H1 (cell line): ENCODE measurements around the gene S100A13. TPM values are rescaled to one million over a fixed set of nuclear protein-coding genes. Genes with fewer than 3 reads are reported as not detected.
A peak's percentile ranks its signal among the peaks of the same experiment; 100 is the strongest.

Experiments used
- CTCF ChIA-PET: fragments of 300-600 bp; sonication (Branson Sonifier 250); formaldehyde crosslinking; loops from one replicate; lab custom pipeline; 2021; ENCODE audit not compliant: partially characterized antibody; lab: Charles Lee
- POLR2A ChIA-PET: fragments of 300-600 bp; sonication (Branson Sonifier 250); formaldehyde crosslinking; loops from one replicate; lab custom pipeline; 2021; ENCODE audit warnings: inconsistent platforms; ENCODE audit not compliant: partially characterized antibody; lab: Charles Lee
- DNase-seq, 2 experiments: peaks; one replicate each; pipeline versions ENCODE4 v3.0.0 to v3.0.0-alpha.2; 2010 to 2022; ENCODE audit warnings: low spot score in 2 of 2, low read depth in 1 of 2, mixed read lengths in 1 of 2
- FAIRE-seq: peaks from 2 replicates; lab custom pipeline; 2011; peaks lifted over from hg19 to GRCh38; lab: Jason Lieb, UNC
- H2AFZ ChIP-seq: 2 replicates; pipeline ENCODE4 v1.8.1; 2012; ENCODE audit warnings: low read length, inconsistent platforms
- H2AK5ac ChIP-seq: 2 replicates; pipeline ENCODE4 v1.6.1; 2013; ENCODE audit warnings: low read depth, low read length
- H2BK120ac ChIP-seq: replicated peaks from 2 replicates; pipeline ENCODE3; 2013; ENCODE audit warnings: low read depth, low read length, inconsistent platforms
- H2BK12ac ChIP-seq: 2 replicates; pipeline ENCODE4 v1.6.1; 2013; ENCODE audit warnings: low read depth, low read length
- H2BK15ac ChIP-seq: 2 replicates; pipeline ENCODE4 v1.6.1; 2013; ENCODE audit warnings: low read length
- H2BK20ac ChIP-seq: 2 replicates; pipeline ENCODE4 v1.6.1; 2013; ENCODE audit warnings: low read length
- H2BK5ac ChIP-seq: 2 replicates; pipeline ENCODE4 v1.6.1; 2013; ENCODE audit warnings: low read depth, low read length
- H3K14ac ChIP-seq: 2 replicates; pipeline ENCODE4 v1.6.1; 2013; ENCODE audit warnings: inconsistent platforms; ENCODE audit not compliant: insufficient read length
- H3K18ac ChIP-seq: 2 replicates; pipeline ENCODE4 v1.6.1; 2013; ENCODE audit warnings: low read length; ENCODE audit errors: extremely low read depth
- H3K23ac ChIP-seq: 2 replicates; pipeline ENCODE4 v1.6.1; 2013; ENCODE audit warnings: inconsistent platforms; ENCODE audit not compliant: insufficient read length
- H3K23me2 ChIP-seq: 2 replicates; pipeline ENCODE4 v1.6.1; 2013; ENCODE audit warnings: low read depth, low read length
- H3K27ac ChIP-seq: 2 replicates; pipeline ENCODE4 v1.6.1; 2011; ENCODE audit warnings: low read depth, low read length, inconsistent platforms
- H3K27me3 ChIP-seq, 4 experiments: replicated peaks in 1 of 4; 1 replicate in 1 of 4; 2 replicates in 3 of 4; pipeline versions ENCODE4 v1.6.1 to v1.8.1; 2011 to 2013; ENCODE audit warnings: low read length in 3 of 4, mild to moderate bottlenecking in 3 of 4, inconsistent platforms in 2 of 4, mixed read lengths in 2 of 4, moderate library complexity in 1 of 4; ENCODE audit not compliant: control insufficient read depth in 3 of 4, insufficient read depth in 3 of 4; ENCODE audit errors: extremely low read depth in 1 of 4
- H3K36me3 ChIP-seq, 4 experiments: 2 replicates each; pipeline versions ENCODE4 v1.6.1 to v1.8.1; 2011 to 2013; ENCODE audit warnings: mild to moderate bottlenecking in 4 of 4, low read length in 3 of 4, moderate library complexity in 2 of 4, control low read depth in 1 of 4, inconsistent platforms in 1 of 4; ENCODE audit not compliant: insufficient read depth in 4 of 4, control insufficient read depth in 2 of 4
- H3K4ac ChIP-seq: replicated peaks from 2 replicates; pipeline ENCODE3; 2013; ENCODE audit warnings: low read length, low read depth, mixed read lengths, inconsistent platforms; ENCODE audit not compliant: insufficient read length
- H3K4me1 ChIP-seq, 4 experiments: replicated peaks in 1 of 4; 1 replicate in 1 of 4; 2 replicates in 3 of 4; pipeline versions ENCODE4 v1.6.1 to v1.8.1; 2011 to 2013; ENCODE audit warnings: low read length in 3 of 4, inconsistent platforms in 2 of 4, mixed read lengths in 1 of 4; ENCODE audit not compliant: insufficient read depth in 4 of 4, control insufficient read depth in 3 of 4
- H3K4me2 ChIP-seq, 2 experiments: 2 replicates each; pipeline versions ENCODE4 v1.6.1 to v1.8.1; 2011 to 2013; ENCODE audit warnings: low read depth in 2 of 2, low read length in 2 of 2, control low read depth in 1 of 2, inconsistent platforms in 1 of 2, mild to moderate bottlenecking in 1 of 2; ENCODE audit not compliant: insufficient read depth in 1 of 2
- H3K4me3 ChIP-seq, 4 experiments: fragments of 200-600, 300-600 bp in 1 of 4; sonication (generic), shearing (Covaris generic), sonication (Bioruptor Twin) in 1 of 4; 2 replicates each; pipeline versions ENCODE4 v1.5.1 to v1.8.1; 2011 to 2016; ENCODE audit warnings: low read length in 4 of 4, low read depth in 3 of 4, control low read depth in 2 of 4, inconsistent platforms in 2 of 4, mild to moderate bottlenecking in 2 of 4, mixed read lengths in 1 of 4, moderate library complexity in 1 of 4; ENCODE audit not compliant: insufficient read depth in 2 of 4; ENCODE audit errors: extremely low read depth in 1 of 4
- H3K56ac ChIP-seq: replicated peaks from 2 replicates; pipeline ENCODE3; 2013; ENCODE audit warnings: low read depth, mild to moderate bottlenecking, mixed read lengths, low read length, inconsistent platforms; ENCODE audit not compliant: insufficient read length
- H3K79me1 ChIP-seq: 2 replicates; pipeline ENCODE4 v1.6.1; 2013; ENCODE audit warnings: low read depth, low read length, control low read depth
- H3K79me2 ChIP-seq, 2 experiments: 2 replicates each; pipeline versions ENCODE4 v1.6.1 to v1.8.1; 2012 to 2013; ENCODE audit warnings: low read length in 2 of 2, mild to moderate bottlenecking in 2 of 2, inconsistent platforms in 1 of 2; ENCODE audit not compliant: insufficient read depth in 2 of 2, control insufficient read depth in 1 of 2
- H3K9ac ChIP-seq, 4 experiments: replicated peaks in 1 of 4; 1 replicate in 1 of 4; 2 replicates in 3 of 4; pipeline versions ENCODE4 v1.6.1 to v1.8.1; 2011 to 2013; ENCODE audit warnings: low read depth in 3 of 4, low read length in 3 of 4, control low read depth in 2 of 4, mild to moderate bottlenecking in 2 of 4, moderate library complexity in 2 of 4, inconsistent platforms in 1 of 4; ENCODE audit errors: extremely low read depth in 1 of 4
- H3K9me3 ChIP-seq, 2 experiments: 2 replicates each; pipeline versions ENCODE4 v1.6.1 to v1.8.1; 2012 to 2013; ENCODE audit warnings: mild to moderate bottlenecking in 2 of 2, moderate library complexity in 2 of 2, control low read depth in 1 of 2, inconsistent platforms in 1 of 2, low read depth in 1 of 2, low read length in 1 of 2, mixed read lengths in 1 of 2; ENCODE audit not compliant: insufficient read depth in 2 of 2
- H4K20me1 ChIP-seq, 2 experiments: replicated peaks in 1 of 2; 2 replicates each; pipeline versions ENCODE3 to v1.8.1; 2011 to 2013; ENCODE audit warnings: inconsistent platforms in 2 of 2, low read length in 2 of 2, mild to moderate bottlenecking in 1 of 2; ENCODE audit not compliant: insufficient read depth in 2 of 2, control insufficient read depth in 1 of 2
- H4K5ac ChIP-seq: 2 replicates; pipeline ENCODE4 v1.6.1; 2013; ENCODE audit warnings: low read length, low read depth, mixed read lengths, inconsistent platforms; ENCODE audit not compliant: insufficient read length
- H4K8ac ChIP-seq: 2 replicates; pipeline ENCODE4 v1.8.0; 2013; ENCODE audit warnings: mild to moderate bottlenecking, moderate library complexity, low read length, inconsistent platforms; ENCODE audit not compliant: insufficient read depth; ENCODE audit errors: extremely low read depth
- H4K91ac ChIP-seq: replicated peaks from 2 replicates; pipeline ENCODE3; 2013; ENCODE audit warnings: low read length, mixed read lengths, inconsistent platforms; ENCODE audit not compliant: insufficient read length
- ATF3 ChIP-seq: IDR thresholded peaks from 2 replicates; pipeline ENCODE4 v1.6.1; 2011; ENCODE audit warnings: low read depth, mild to moderate bottlenecking, low read length; ENCODE audit not compliant: insufficient read depth
- CTCF ChIP-seq, 3 experiments: IDR thresholded peaks; 1 replicate in 2 of 3; 2 replicates in 1 of 3; pipeline versions ENCODE4 v1.5.1 to v1.6.1; 2011; ENCODE audit warnings: low read length in 3 of 3, mild to moderate bottlenecking in 3 of 3, inconsistent platforms in 2 of 3, low read depth in 1 of 3, moderate library complexity in 1 of 3; ENCODE audit not compliant: insufficient read depth in 1 of 3; ENCODE audit errors: control extremely low read depth in 1 of 3
- EP300 ChIP-seq, 2 experiments: IDR thresholded peaks; 1 replicate in 1 of 2; 2 replicates in 1 of 2; pipeline ENCODE4 v1.6.1; 2011 to 2012; ENCODE audit warnings: low read depth in 2 of 2, low read length in 2 of 2, mild to moderate bottlenecking in 2 of 2, borderline replicate concordance in 1 of 2, inconsistent platforms in 1 of 2, moderate library complexity in 1 of 2
- HDAC2 ChIP-seq, 2 experiments: fragments of 300-600 bp in 1 of 2; sonication (generic) in 1 of 2; IDR thresholded peaks; 2 replicates each; pipeline ENCODE4 v1.6.1; 2011 to 2012; ENCODE audit warnings: low read depth in 2 of 2, low read length in 2 of 2, mild to moderate bottlenecking in 2 of 2, moderate library complexity in 2 of 2, borderline replicate concordance in 1 of 2, inconsistent platforms in 1 of 2
- KDM1A ChIP-seq: fragments of 200-600, 300-600 bp; sonication (generic); IDR thresholded peaks from 2 replicates; pipeline ENCODE4 v1.7.1; 2016; ENCODE audit warnings: mild to moderate bottlenecking, low read length, borderline replicate concordance
- SIN3A ChIP-seq, 2 experiments: IDR thresholded peaks in 1 of 2; conservative IDR thresholded peaks in 1 of 2; 2 replicates each; pipeline ENCODE4 v1.6.1; 2011 to 2012; ENCODE audit warnings: low read length in 2 of 2, improper control_type of control experiment in 1 of 2, low read depth in 1 of 2, mild to moderate bottlenecking in 1 of 2
- TAF1 ChIP-seq: IDR thresholded peaks from 2 replicates; pipeline ENCODE4 v1.6.1; 2011; ENCODE audit warnings: mild to moderate bottlenecking, low read depth, low read length
- YY1 ChIP-seq: IDR thresholded peaks from 2 replicates; pipeline ENCODE4 v1.6.1; 2011; ENCODE audit warnings: low read depth, mild to moderate bottlenecking, low read length
- ZNF274 ChIP-seq: IDR thresholded peaks from 2 replicates; pipeline ENCODE4 v1.7.0; 2012; ENCODE audit warnings: low read length, borderline replicate concordance; ENCODE audit errors: extremely low read depth
- WGBS, 2 experiments: shearing (Covaris generic) in 1 of 2; methylation state at CpG; one replicate each; pipeline versions ENCODE4 v1.1.6 to v1.1.7; 2013 to 2015; ENCODE audit warnings: low lambda C conversion rate in 2 of 2, mixed read lengths in 2 of 2, inconsistent platforms in 1 of 2, low coverage in 1 of 2, missing lambda C conversion rate in 1 of 2; ENCODE audit not compliant: insufficient replicate concordance in 2 of 2, insufficient coverage in 1 of 2, insufficient read length in 1 of 2; ENCODE audit errors: extremely low coverage in 1 of 2, missing lambda C conversion rate in 1 of 2; 5-methylcytosine and 5-hydroxymethylcytosine counted together
- polyA plus RNA-seq, 7 experiments: library from polyadenylated mRNA; depleted of rRNA in 3 of 7; stranded (reverse) in 5 of 7; unstranded in 2 of 7; fragments of >200 nt in 5 of 7; fragments of 200-250 nt in 2 of 7; gene quantifications; 1 replicate in 5 of 7; 2 replicates in 1 of 7; 4 replicates in 1 of 7; pipeline versions ENCODE4 v1.2.1 to v1.2.3, GENCODE V29; 2011 to 2013; ENCODE audit warnings: missing spikeins in 2 of 7, mixed read lengths in 2 of 7
- total RNA-seq: library from RNA; stranded (reverse); fragmentation: NEBNext Ultra II Directional; extraction: Animal tissue kit (Norgen Biotek cat#: 25700); gene quantifications from 2 replicates; pipeline ENCODE4 v1.2.1, GENCODE V29; 2021

S100A13 gene
- total and polyA plus RNA-seq, 2 of the 8 experiments (the other 6 are each of a cell fraction or from before 2014, with no cell fraction given) = 63.6 to 127 TPM

- Histone ChIP-seq H3K27me3 (0 out of 7 replicates have a peak, but pooled peaks cover 0 to 4% (median 0%) of the 10 kb centered on the region in 4 experiments), H3K9ac (no peak overlapping the region), H2BK120ac (no peak overlapping the region), H3K4me2 (no peak overlapping the region), H2BK15ac (no peak overlapping the region), H2AK5ac (no peak overlapping the region), H3K27ac (no peak overlapping the region), H4K20me1 (no peaks in the 10 kb centered on the region), H3K4me3 (no peak overlapping the region), H3K79me2 (no peaks in the 10 kb centered on the region), H3K14ac (no peak overlapping the region), H2AFZ (no peak overlapping the region), H3K23me2 (peaks cover 2% of the 10 kb centered on the region), H4K91ac (no peak overlapping the region), H3K79me1 (no peaks in the 10 kb centered on the region), H4K5ac (no peak overlapping the region), H2BK20ac (no peak overlapping the region), H2BK12ac (0 out of 2 replicates have a peak overlapping the region, but pooled peaks have one; percentile 55), H3K18ac (no peak overlapping the region), H3K9me3 (peaks cover 0 to 1% of the 10 kb centered on the region in 2 experiments; a peak in 1 of 4 replicates), H3K23ac (no peak overlapping the region), H3K36me3 (no peaks in the 10 kb centered on the region), H3K56ac (no peak overlapping the region), H4K8ac (no peak overlapping the region), H3K4ac (no peak overlapping the region), H2BK5ac (no peak overlapping the region), H3K4me1 (peaks cover 11 to 26% (median 20%) of the 10 kb centered on the region in 4 experiments)
- POLR2A ChIA-PET = interaction anchor here (0.9 to 1.3 kb wide), 5 partner anchors 29 to 398 kb away, joined by 3 to 4 read pairs (median 3); partner anchors contain the start of genes CHTOP, CREB3L4 and S100A13
- no peak for DNase-seq
- CTCF ChIA-PET = interaction anchor here (0.7 to 7.5 kb wide), 17 partner anchors 8 to 214 kb away, joined by 3 to 224 read pairs (median 8); partner anchors contain the start of genes S100A1, S100A13, S100A14 and S100A16
- no peak for FAIRE-seq
- 94% methylated on average over 8 of the region's 8 CpGs; no CpG with 5 or more reads in 1 of the 2 experiments for WGBS, 2 experiments
- TF ChIP-seq EP300 (IDR thresholded peaks at IDR 0.05; ENCODE audit: borderline replicate concordance in 1 of 2, low read depth in 2 of 2, low read length in 2 of 2) (no peak), ZNF274 (no peak), CTCF (IDR thresholded peaks at IDR 0.05; ENCODE audit: control extremely low read depth in 1 of 3, insufficient read depth in 1 of 3, low read depth in 1 of 3, low read length in 3 of 3) (no peak), ATF3 (no peak), YY1 (no peak), TAF1 (no peak), HDAC2 (IDR thresholded peaks at IDR 0.05; ENCODE audit: borderline replicate concordance in 1 of 2, low read depth in 2 of 2, low read length in 2 of 2) (no peak), SIN3A (conservative IDR thresholded peaks at IDR 0.05 in 1 of 2, IDR thresholded peaks at IDR 0.05 in 1 of 2; ENCODE audit: low read depth in 1 of 2, low read length in 2 of 2) (no peak), KDM1A (no peak)
Observed at GRCh38 chr1:153569465-153569864, 57.8 kb downstream of the S100A13 start.
